ENCODE measurements around the gene KIF21B.
"Not testable (repeated sequence)": the region's sequence is repeated elsewhere in the genome, so short reads cannot be mapped to it uniquely, and the experiment has no call there.

The KIF21B gene

DNA sequence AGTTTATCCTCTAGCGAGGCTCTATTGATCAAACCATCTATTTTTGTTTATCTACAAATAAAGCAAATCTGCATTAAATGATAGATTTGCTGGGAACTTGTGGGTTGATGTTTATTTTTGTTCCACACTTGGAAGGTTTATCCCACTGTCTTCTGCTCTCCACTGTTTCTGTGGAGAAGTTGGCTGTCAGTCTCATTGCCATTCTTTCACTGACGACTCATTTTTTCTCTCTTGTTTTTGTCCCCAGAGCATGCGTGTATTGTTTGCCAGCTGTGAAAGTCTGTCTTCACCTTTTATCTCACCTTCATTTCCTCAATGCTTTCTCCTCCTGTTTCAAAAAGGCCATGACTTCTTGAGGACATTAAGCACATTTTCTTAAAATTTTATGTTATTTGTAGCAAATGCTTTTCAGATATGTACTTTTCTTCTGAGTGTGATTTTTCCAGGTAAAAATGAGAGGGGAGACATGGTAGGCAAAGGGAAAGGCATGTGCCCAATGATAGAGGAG is 76.4 kb downstream of the KIF21B start:
- DNase-seq (ENCODE audit: low read depth in 2 of 2): no peak

DNA sequence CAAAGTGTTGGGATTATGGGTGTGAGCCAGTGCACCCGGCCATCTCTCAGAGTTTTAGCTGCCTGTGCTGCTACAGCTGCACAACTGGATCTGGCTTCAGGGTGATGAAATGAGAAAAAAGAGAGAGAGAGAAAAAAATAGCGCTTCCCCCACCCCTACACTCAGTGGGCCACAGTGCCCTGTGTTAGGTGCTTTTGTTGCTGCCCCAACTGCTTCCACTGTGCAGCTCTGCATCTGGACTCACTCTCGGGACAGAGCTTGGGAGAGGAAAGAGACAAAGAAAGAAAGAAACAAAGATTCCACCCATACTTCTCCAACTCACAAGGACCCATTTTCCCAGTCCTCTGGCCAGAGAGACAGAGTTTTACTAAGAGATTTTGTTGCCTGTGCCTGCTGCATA is 78.4 kb downstream of the KIF21B start:
- DNase-seq (ENCODE audit: low read depth in 2 of 2): no peak

GRCh38 chr1:200938955-200939354 is 84.6 kb downstream of the KIF21B start:
- peak in 1 of 2 donors; percentile 8 for DNase-seq (ENCODE audit: low read depth in 2 of 2)

- DNase-seq (ENCODE audit: low read depth in 2 of 2): not testable (repeated sequence)
Measured at GRCh38 chr1:200935286-200935962, 88.1 kb downstream of the KIF21B start.

DNA sequence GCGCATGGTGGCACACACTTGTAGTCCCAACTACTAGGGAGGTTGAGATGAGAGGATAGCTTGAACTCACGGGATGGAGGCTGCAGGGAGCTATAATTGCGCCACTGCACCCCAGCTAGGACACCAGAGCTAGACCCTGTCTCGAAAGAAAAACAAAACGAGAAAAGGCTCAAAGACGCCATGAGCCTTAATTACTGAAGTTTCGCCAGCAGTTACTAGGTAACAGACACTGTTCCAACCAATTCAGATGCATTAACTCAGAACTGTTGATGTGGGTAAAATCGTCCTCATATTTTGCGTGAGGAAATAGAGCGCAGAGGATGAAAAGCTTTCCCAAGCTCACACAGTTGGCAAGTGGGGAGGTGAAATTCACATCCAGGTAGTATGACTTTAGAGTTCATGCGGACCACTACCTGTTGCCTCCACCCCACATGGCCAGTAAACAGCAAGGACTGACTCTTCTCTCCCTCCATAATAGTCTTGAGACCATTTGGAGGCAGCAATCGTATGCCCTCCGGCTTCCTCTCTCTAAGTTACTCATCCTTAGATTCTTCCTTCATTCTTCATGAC is 88.8 kb downstream of the KIF21B start:
- DNase-seq (ENCODE audit: low read depth in 2 of 2): no peak

DNA sequence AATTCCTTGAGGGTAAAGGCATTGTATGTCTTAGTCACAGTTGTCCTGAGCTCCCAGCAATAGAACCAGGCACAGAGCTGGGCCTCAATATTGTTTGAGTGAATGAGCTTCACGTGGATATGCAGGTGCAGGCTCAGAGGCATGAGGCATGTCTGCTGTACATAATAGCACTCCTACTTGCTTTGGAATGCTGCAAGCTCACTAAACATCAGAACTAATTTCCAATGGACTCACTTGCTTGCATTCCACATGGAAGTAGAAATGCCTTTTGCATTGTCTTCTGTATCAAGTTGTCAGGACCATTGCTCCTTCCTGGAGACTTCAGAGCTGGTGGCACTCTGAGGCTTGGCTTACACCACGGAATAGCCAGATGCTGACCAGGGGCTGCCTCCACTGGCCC is 91.7 kb downstream of the KIF21B start:
- no peak for DNase-seq (ENCODE audit: low read depth in 2 of 2)

DNA sequence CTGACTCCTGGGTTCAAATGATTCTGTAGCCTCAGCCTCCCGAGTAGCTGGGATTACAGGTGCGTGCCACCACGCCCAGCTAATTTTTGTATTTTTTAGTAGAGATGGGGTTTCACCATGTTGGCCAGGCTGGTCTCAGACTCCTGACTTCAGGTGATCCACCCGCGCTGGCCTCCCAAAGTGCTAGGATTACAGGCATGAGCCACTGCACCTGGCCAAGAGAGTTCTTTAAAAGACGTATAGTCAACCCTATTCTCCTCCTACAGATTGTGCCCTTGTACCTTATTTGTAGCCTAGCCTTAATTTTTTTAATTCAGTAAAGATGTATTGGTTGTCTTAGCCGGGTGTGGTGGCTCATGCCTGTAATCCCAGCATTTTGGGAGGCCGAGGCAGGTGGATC is 93.2 kb downstream of the KIF21B start:
- not testable (repeated sequence) for DNase-seq (ENCODE audit: low read depth in 2 of 2)

GRCh38 chr1:200929530-200930278 is 93.8 kb downstream of the KIF21B start:
- no peak for DNase-seq (ENCODE audit: low read depth in 2 of 2)

DNA sequence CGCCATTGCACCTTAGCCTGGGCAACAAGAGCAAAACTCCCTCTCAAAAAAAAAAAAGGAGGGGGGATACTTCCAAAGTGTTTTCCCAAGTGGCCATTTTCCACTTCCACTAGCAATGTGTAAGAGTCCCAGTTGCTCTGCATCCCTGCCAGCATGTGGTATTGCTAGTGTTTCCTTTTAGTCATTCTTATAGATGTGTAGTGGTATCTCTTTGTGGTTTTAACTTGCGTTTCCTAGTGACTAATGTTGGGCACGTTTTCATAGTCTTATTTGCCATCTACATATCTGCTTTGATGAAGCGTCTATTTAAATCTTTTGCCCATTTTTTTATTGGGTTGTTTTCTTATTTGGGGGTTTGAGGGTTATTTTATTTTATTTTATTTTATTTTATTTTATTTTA is 97.7 kb downstream of the KIF21B start:
- DNase-seq (ENCODE audit: low read depth in 2 of 2): no peak

DNA sequence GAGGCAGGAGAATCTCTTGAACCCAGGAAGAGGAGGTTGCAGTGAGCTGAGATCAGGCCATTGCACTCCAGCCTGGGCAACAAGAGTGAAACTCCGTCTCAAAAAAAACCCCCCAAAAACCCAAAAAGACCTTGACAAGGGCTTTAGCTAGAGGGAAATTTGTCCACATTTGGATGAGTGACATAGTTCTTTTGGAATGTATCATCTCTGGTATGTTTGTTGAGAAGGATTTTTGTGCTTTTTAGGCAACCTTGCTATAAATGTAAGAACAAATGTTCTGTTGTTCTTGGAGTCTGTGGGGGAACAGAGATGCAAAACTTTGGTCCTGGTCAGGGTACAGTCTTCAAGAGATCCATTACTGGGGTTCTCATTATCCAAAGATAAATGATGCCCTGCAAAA is 99.9 kb downstream of the KIF21B start:
- DNase-seq (ENCODE audit: low read depth in 2 of 2): no peak

GRCh38 chr1:200922406-200922805 is 101.1 kb downstream of the KIF21B start:
- DNase-seq (ENCODE audit: low read depth in 2 of 2): no peak

DNA sequence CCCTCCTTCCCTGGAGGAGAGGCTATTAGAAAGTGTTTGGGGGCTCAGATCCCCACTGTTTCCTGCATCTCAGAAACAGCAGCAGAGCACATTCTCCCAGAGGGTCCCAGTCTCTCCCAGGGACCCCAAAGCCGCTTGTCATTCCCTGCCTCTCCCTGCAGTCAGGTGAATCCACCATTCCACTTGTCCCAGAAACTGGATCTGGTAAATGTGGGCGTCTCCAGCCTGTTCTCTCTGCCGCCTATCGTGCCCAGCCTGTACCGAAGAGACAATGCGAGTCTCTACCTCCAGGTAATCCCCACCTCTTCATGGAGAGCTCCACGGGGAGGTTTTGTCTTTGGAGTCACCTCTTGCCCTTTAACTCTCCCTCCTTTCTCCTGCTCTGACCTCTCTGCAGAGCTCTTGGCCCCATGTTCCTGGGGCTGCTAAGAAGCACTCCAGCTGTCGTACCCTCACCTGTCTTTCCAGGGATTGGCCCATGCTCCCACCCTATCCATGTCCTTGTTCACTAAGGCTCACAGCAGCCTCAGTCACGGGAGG is 101.9 kb downstream of the KIF21B start:
- DNase-seq (ENCODE audit: low read depth in 2 of 2): no peak

All from stimulated activated CD4-positive, alpha-beta T cell treated with anti-CD3 and anti-CD28 coated beads, Interleukin-1b, Interleukin-23, amount 100 ng/mL, for 4 hours (primary cell).